ENCODE results near the gene CCT7. TPM values are rescaled to one million over a fixed set of nuclear protein-coding genes. Genes with fewer than 3 reads are reported as not detected.

CCT7 gene
- total and polyA plus RNA-seq, 2 of the 8 experiments (the other 6 are each of a cell fraction or from before 2014, with no cell fraction given): 440 to 474 TPM

DNA sequence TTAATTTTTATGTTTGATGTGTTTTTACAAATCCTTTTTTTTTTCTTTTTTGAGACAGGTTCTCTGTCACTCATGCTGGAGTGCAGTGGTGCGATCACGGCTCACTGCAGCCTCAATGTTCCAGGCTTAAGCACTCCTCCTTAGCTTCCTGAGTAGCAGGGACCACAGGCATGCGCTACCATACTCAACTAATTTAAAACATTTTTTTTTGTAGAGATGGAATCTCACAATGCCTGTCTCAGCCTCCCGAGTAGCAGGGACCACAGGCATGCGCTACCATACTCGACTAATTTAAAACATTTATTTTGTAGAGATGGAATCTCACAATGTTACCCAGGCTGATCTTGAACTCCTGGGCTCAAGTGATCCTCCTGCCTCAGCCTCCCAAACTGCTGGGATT, 28.5 kb upstream of the CCT7 start:
- H2BK12ac ChIP-seq (ENCODE audit: low read depth, low read length): no peak overlapping the region
- FAIRE-seq: no peak
- H3K27me3 ChIP-seq (replicated peaks in 1 of 4; ENCODE audit: control insufficient read depth in 3 of 4, extremely low read depth in 1 of 4, insufficient read depth in 3 of 4, low read length in 3 of 4): peaks cover 14 to 37% (median 25%) of the 10 kb centered on the region in 4 experiments
- no peak overlapping the region; the same call in 1 of the 2 replicates for H2AK5ac ChIP-seq (ENCODE audit: low read depth, low read length)
- DNase-seq (ENCODE audit: low read depth in 1 of 2, low spot score in 2 of 2): no peak
- WGBS, 2 experiments (ENCODE audit: extremely low coverage in 1 of 2, insufficient coverage in 1 of 2, insufficient read length in 1 of 2, insufficient replicate concordance in 2 of 2, low coverage in 1 of 2, low lambda C conversion rate in 2 of 2, missing lambda C conversion rate in 1 of 2): 92% methylated on average over 6 of the region's 6 CpGs; no CpG with 5 or more reads in 1 of the 2 experiments
- no peak overlapping the region for H4K8ac ChIP-seq (ENCODE audit: extremely low read depth, insufficient read depth, low read length)
- H3K4me3 ChIP-seq (ENCODE audit: extremely low read depth in 1 of 4, insufficient read depth in 2 of 4, low read depth in 3 of 4, low read length in 4 of 4): no peak overlapping the region
- CTCF ChIA-PET (ENCODE audit: partially characterized antibody): interaction anchor here (8.4 kb wide), 1 partner anchor 29 kb away, joined by 92 read pairs; no protein-coding TSS in a partner anchor
- no peak overlapping the region for H2AFZ ChIP-seq (ENCODE audit: low read length)
- no peak overlapping the region for H2BK120ac ChIP-seq (replicated peaks; ENCODE audit: low read depth, low read length)
- H3K9ac ChIP-seq (replicated peaks in 1 of 4; ENCODE audit: extremely low read depth in 1 of 4, low read depth in 3 of 4, low read length in 3 of 4): no peak overlapping the region
- no peak overlapping the region for H3K4ac ChIP-seq (replicated peaks; ENCODE audit: insufficient read length, low read depth, low read length)
- no peak overlapping the region for H3K14ac ChIP-seq (ENCODE audit: insufficient read length)
- no peaks in the 10 kb centered on the region for H3K79me1 ChIP-seq (ENCODE audit: low read depth, low read length)
- no peak overlapping the region for H3K18ac ChIP-seq (ENCODE audit: extremely low read depth, low read length)
- H3K23me2 ChIP-seq (ENCODE audit: low read depth, low read length): peaks cover 10% of the 10 kb centered on the region
- no peak overlapping the region for H4K91ac ChIP-seq (replicated peaks; ENCODE audit: insufficient read length, low read length)
- no peak overlapping the region for H2BK5ac ChIP-seq (ENCODE audit: low read depth, low read length)
- no peak overlapping the region for H4K5ac ChIP-seq (ENCODE audit: insufficient read length, low read depth, low read length)
- H3K36me3 ChIP-seq (ENCODE audit: control insufficient read depth in 2 of 4, insufficient read depth in 4 of 4, low read length in 3 of 4): no peaks in the 10 kb centered on the region
- no peaks in the 10 kb centered on the region for H3K79me2 ChIP-seq (ENCODE audit: control insufficient read depth in 1 of 2, insufficient read depth in 2 of 2, low read length in 2 of 2)
- H3K4me1 ChIP-seq (replicated peaks in 1 of 4; ENCODE audit: control insufficient read depth in 3 of 4, insufficient read depth in 4 of 4, low read length in 3 of 4): peaks cover 0 to 2% (median 0%) of the 10 kb centered on the region in 4 experiments; a peak in 2 of 7 replicates
- H2BK20ac ChIP-seq (ENCODE audit: low read length): no peak overlapping the region
- no peak overlapping the region for H3K23ac ChIP-seq (ENCODE audit: insufficient read length)
- no peak overlapping the region for H3K56ac ChIP-seq (replicated peaks; ENCODE audit: insufficient read length, low read depth, low read length)
- POLR2A ChIA-PET (ENCODE audit: partially characterized antibody): interaction anchor here (0.6 to 1.3 kb wide), 2 partner anchors 28 to 59 kb away, joined by 3 to 6 read pairs; partner anchors contain the start of genes CCT7 and PRADC1
- H3K27ac ChIP-seq (ENCODE audit: low read depth, low read length): no peak overlapping the region
- no peaks in the 10 kb centered on the region for H4K20me1 ChIP-seq (replicated peaks in 1 of 2; ENCODE audit: control insufficient read depth in 1 of 2, insufficient read depth in 2 of 2, low read length in 2 of 2)
- no peaks in the 10 kb centered on the region for H3K9me3 ChIP-seq (ENCODE audit: insufficient read depth in 2 of 2, low read depth in 1 of 2, low read length in 1 of 2)
- H2BK15ac ChIP-seq (ENCODE audit: low read length): no peak overlapping the region
- H3K4me2 ChIP-seq (ENCODE audit: insufficient read depth in 1 of 2, low read depth in 2 of 2, low read length in 2 of 2): no peak overlapping the region
- TF ChIP-seq SIX5 (IDR thresholded peaks at IDR 0.05; ENCODE audit: low read depth, low read length) (no peak), POLR2AphosphoS5 (IDR thresholded peaks at IDR 0.05; ENCODE audit: low read depth, low read length) (no peak), TBP (IDR thresholded peaks at IDR 0.05; ENCODE audit: low read depth, low read length) (no peak), KDM5A (IDR thresholded peaks at IDR 0.05; ENCODE audit: low read length) (no peak), RAD21 (IDR thresholded peaks at IDR 0.05 in 1 of 2, conservative IDR thresholded peaks at IDR 0.05 in 1 of 2; ENCODE audit: low read depth in 2 of 2, low read length in 2 of 2) (no peak), SP4 (IDR thresholded peaks at IDR 0.05; ENCODE audit: low read length) (no peak), CREB1 (IDR thresholded peaks at IDR 0.05) (no peak), RNF2 (IDR thresholded peaks at IDR 0.05; ENCODE audit: borderline replicate concordance, low read depth, low read length, missing control alignments, poor library complexity, severe bottlenecking) (no peak), TAF1 (IDR thresholded peaks at IDR 0.05; ENCODE audit: low read depth, low read length) (no peak)

Data from H1 (cell line).